CD4-positive, alpha-beta T cell treated with Interleukin-1 beta for 1 hour (primary cell): ENCODE results near the gene CMBL.
A peak's percentile ranks its signal among the peaks of the same experiment; 100 is the strongest.
"Not testable (repeated sequence)": the region's sequence is repeated elsewhere in the genome, so short reads cannot be mapped to it uniquely, and the experiment has no call there.

Source experiments
- DNase-seq, 2 donors: peaks; one replicate each; pipeline ENCODE4 v3.0.0-alpha.2; 2020 to 2022

The CMBL gene

DNA sequence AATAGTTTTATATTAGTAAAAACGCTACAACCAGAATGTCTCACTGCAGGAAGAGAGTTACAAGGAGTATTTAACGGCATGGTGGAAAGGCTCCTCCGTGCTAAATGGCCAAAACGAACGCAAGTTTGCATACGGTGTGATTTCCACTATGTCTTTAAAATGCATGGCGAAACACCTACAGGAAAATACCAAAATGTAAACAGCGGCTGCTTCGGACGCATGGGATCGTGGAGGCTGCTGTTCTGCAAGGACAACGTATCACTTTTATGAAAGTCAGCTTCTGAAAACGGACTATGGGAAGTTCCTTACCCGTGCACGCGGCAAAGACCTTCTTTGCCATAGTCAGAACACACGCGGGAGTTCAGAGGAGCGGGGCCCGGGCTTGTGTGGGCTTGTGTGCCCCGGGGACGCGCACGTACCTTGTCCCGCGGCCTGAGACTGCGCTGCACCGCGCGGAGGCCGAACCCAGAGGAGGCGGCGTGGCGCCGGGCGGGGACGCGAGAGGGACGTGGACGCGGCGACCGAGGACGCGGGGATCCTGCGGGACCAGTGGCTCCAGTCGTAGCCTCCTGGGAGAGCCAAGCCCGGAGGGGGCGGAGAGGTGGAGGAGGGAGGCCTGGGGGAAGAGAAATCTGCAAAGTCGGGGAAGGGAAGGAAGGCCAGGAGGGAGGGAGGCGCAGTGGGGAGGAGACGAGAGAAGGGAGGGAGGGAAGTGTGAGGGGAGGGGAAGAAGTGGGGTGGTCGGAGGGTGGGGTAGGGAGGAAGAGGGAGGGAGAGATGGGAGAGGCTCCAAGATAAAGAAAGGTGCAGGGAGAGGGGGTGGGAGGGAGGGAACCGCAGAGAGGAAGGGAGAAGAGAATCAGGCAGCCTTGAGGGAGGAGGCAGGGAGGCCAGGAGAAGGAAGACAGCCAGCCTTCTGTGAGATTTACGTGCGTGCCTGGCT, at the start of gene CMBL:
Gene CMBL, minus strand, starts transcription at position 697 of the 943 bp plus-strand sequence. CDS start 17,140 bp downstream, outside the sequence.
- DNase-seq = peak in 1 of 2 donors; percentile 9

DNA sequence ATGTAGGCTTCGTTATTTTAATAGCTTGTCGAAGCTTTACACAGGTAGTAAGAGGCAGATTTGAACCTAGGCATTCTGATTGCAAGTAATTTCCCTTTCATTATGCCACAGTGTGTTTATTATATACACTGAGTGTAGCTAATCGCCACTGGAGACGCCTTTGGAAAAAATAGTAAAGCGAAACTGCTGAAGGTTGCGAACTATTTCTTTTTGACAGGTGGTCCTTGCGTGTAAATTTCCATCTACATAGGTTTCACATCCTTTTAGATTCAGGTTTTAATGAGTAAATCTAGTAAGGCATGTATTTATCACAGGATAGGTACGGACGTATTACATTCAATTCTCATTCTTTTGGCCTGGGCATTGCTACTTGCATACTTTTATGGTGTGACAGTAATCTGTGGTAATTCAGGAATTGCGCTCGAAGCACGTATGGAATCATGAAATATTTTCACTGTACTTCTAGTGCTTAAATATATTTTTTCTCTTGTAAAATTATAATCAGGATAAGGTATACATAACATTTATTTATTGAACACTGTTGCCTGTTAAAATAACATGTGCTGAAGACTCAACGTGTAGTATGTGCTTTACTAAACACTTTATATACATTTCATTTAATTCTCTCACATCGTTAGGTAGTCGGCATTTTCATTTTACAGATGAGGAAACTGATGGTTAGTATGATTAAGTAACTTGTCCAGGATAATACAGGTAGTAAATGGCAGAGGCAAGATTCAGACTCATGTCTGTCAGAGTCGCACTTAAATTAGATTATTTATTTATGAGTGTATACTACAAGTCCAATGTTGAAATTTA, 47.6 kb upstream of the CMBL start:
- peak; percentile 10 to 51 for DNase-seq

DNA sequence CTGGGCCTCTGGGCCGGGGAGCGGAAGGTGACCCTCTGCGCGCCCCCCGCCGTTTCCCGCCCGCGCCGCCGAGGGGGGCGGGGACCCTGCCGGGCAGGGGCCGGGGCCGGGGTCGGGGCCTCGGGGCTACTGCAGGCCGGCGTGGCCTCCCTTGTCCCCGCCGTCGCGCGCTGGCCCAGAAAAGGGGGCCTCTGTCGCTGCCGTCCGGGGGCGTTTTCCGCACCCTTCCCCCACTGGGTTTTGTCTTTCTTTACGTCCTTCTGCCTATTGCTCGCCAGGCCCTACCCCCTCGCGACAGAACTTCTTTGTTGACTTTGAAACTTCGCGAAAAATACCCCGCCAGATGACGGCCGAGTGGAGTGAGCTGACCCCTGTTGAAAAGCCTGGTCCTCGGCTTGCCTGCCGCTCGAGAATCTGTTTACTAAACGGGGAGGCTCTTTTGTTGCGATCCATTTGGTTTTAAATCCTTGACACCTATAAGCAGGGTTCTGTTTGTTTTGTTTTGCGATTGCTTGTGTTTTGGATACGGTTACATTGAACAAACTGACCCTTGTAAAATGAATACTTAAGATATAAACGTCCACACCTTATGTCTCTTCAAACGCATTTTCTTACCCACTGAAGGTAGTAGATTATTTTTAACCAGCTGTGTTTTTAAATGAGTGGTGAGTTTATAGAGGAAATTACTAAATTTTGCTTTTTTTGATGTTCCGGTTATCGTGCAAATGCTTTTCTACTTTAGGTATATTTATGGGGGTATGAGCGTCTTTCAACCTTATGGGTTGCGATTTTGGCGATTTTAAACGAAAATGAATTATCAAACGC, 46.6 kb upstream of the CMBL start:
- DNase-seq = peak; percentile 50

DNA sequence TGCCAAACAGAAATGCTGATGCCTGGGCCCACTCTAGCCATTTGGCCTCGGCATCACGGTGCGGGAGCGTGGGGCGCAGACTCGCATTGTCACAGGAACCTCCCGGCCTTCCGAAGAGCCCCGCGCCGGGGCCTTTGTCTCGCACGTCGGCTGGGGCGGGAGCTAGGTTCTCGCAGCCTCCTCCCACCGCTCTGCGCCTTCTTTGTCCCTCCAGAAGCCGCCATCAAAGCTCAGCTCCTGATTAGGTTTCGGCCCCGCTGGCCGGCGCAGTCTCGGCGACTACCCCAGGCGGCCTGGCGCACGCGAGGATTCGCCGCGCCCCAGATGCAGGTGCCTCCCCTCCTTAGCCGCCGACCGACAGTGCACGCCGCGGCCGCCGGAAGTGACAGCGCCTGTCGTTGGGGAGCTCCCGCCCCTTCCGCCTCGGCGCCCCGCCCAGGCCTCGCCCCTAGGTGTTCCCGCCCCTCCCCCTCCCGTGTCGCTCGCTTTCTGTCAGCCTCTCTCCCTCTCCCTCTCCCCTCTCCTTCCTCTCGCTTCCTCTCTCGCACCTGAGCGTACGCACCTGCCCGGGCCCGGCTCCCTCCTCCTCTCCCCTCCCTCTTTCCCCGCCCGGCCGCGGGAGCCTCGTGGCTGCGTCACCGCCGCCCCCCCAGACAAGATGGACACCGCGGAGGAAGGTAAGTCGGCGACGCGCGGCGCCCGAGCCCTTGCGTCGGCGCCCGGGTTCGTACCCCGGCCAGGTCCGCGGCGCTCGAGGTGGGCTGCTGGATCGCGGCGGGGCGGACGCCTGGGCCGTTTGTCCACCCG, 45.7 kb upstream of the CMBL start, which contains the start of gene MARCHF6:
Gene MARCHF6, plus strand, starts transcription at position 455 of the 807 bp plus-strand sequence. Its CDS starts 204 bp downstream, at position 659.
- DNase-seq = peak; percentile 95

DNA sequence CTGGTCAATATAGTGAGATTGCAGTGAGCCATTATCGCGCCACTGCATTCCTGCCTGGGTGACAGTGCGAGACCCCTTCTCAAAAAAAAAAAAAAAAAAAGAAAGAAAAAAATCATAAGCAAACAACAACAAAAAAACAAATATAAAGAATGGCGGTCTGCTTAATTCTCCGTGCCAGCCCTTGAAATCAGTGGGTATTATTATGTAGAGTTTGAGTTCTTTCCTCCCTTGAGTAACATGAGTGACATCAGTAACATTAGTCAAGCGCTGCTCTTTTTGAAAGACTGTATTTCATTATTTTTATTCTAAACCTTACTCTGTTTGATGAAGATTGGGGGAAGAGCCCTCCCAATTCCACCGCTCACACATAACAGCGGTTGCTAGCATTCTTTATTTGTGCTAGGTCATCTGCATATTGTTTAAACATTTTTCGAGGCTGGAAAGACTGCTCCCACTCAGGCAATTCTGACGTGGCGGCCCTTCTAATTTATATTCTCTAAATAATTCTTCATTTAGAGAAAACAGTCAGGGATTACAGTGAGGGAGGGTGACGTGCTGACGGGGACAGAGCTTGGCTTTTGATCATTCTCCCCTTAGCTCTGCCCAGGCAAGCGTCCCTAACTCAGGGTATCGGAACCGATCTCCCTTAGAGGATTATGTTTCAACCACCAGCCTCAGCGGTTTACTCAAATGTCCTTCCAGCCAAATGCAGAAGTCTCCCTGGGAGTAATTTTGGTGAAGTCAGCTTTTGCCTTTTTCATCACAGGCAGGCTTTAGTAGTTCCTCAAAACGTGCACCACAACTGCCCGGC, 44.9 kb upstream of the CMBL start:
- no peak for DNase-seq

DNA sequence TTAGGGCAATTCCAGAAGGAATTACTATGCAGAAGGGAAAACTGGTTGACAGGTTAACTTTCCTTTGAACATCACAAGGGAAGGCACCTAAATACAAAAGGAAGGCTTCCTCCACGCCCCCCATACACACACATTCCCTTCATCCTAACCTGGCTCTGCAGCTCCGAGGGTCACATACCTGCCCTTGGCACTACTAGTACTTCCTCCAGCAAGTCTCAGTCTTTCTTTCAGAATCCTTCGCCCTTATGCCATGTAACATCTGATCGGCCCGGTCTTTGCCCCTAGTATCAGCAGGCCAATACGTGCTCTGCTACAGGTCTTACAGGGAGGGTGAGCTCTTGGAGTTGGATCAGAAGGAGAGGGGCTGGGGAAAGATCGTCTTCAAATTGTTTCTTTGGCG, 44.2 kb upstream of the CMBL start:
- DNase-seq = no peak

DNA sequence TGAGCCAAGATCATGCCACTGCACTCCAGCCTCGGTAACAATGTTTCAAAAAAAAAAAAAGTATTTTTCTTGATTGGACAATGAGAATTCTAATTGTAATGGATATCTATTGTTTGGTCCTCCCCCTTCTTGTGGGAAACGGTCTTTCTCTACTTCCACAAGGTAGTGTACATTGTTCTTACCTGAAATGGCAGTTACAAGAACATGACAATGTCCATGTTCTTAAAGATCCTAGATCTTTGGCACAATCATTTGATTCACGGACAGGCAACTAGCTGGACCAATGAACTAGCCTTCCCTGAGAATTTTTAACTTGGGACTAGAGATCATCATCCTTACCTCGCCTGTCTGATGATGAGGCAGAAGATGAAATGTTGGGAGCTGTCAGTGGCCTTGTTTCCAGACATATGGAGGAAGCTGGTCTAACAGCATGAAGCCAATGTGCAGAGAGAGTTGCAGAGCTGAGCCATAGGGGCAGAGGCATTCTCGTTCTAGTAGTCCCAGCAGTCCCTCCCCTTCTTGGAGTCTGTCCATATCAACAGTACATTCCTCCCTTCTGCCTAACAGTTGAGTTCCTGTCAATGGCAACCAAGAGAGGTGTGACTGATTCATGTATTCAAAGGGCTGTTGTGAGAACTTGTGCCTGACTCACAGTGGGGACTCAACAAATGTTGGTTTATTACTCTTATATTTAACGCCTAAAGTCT, 43.6 kb upstream of the CMBL start:
- DNase-seq = no peak

DNA sequence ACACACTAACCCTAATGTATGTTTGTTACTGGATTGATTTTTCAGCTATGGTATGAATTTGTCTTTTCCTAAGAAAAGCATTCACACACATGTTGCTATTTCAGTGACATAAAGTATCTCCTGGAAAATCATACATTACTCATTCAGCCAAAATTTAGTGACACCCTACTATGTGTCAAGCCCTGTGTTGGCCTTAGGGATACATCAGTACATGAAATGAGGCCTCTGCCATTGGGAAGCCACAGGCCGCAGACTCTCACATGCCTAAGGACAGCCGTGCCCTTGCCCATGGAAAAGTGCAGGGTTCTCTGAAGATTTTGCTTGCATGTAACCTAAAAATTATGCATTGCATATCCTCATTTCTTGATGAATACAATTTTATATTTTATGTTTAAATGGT, 40.6 kb upstream of the CMBL start:
- DNase-seq = no peak

DNA sequence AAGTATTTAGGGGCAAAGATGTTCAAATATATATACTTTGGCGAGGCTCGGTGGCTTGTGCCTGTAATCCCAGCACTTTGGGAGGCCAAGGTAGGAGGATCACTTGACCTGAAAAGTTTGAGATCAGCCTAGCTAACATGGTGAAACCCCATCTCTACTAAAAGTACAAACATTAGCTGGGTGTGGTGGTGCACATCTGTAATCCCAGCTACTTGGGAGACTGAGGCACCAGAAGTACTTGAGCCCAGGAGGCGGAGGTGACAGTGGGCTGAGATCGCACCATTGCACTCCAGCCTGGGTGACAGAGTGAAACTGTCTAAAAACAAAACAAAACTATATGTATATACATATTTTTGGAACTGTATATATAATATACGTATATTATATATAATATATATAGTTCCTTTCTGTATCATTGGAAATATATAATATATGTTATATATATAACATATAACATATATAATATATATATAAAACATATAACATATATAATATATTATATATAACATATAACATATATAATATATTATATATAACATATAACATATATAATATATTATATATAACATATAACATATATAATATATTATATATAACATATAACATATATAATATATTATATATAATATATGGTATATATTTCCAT, 36.9 kb upstream of the CMBL start:
- DNase-seq = not testable (repeated sequence)

DNA sequence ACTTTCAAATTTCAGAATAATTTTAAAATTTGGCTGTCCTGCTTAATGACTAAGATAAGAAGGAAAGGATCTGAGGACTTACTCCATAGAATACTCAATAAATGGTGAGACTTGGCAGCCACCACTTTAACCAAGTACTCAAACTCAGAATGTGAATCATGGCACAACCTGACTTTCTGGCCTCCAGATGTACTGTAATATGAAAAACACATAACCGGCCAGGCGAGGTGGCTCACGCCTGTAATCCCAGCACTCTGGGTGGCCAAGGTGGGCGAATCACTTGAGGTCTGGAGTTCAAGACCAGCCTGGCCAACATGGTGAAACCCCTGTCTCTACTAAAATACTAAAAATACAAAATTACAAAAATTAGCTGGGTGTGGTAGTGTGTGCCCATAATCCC, 35.8 kb upstream of the CMBL start:
- DNase-seq = no peak

DNA sequence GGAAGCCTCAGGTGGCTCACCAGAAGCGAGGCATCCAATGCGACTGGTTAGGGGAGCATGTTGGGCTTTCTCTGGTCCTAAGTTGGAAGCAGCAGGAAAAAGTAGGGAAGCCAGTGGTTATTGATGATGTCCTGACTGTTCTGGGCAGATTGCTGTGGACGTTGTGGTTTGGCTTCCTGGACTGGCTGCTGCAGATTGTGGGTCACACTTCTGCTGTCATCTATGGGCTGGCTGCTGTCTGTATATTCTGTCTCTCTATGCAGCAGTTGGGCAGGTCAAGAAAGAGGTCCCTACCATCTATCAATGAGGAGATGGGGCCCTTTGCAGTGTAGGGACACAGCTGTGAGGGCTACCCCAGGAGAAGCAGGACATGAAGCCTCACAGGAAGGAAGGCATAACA, 32.3 kb upstream of the CMBL start:
- no peak for DNase-seq

DNA sequence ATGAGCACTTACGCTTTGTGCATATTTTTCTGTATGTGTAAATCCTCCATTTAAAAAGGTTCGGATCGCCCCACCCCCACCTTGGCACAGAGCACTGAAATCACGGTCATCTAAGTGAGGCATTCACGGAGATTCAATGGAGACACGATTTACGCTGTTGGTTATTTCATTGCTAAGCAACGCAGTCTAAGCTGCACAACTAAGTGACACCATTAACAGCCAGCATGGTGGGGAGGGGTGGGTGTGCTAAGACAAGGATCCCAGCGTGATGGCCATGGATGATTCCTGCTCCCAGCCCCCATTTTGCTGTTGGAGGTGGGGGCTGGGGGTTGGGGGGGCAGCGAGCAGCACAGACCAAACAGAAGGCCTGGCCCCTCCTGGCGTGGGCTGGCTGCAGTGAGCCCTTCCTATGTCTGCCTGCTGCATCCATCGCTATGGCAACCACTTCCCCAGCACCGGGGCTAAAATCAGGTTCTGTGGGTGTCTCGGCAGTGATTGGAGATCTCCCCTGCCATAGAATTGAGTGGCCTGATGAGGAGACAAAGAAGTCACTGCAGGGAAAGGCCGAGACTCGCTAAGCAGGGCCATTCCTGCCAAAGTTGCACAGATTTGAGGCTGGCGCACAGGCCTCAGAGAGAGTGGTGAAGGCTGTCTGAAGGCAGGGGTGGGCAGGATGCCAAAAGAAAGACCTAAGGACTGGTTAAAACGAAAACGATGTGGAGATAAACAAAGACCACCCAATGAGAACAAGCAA, 31.5 kb upstream of the CMBL start:
- no peak for DNase-seq

DNA sequence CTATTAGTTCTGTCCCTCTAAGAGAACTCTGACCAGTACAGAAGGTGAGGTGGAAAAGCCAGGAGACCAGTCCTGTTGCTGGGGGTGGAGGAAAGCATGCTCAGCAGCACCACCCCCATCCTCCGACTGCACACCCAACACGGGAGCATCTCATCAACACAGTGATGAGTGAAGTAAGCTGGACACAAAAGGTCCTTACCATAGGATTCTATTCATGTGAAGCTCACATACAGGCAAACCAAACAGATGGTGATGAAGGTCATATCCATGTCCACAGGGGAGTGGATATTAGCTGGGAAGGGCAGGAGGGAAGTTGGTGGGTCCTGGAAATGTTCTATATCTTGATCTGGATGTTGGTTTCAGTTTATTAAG, 31.0 kb upstream of the CMBL start:
- no peak for DNase-seq

DNA sequence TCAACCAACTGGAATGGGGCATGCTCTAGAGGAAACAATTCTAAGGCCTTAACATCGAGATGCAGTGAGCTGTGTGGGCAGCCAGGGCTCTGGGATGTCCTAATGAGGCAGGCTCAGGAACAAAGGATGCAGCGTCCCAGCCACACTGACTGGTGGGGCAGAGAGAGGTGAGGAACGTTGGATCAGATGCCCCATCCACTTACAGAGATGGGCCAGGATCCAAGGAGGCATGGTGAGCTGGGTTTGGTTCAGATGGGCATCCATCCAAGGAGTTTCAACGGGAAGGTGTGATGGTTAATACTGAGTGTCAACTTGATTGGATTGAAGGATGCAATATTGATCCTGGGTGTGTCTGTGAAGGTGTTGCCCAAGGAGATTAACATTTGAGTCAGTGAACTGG, 30.3 kb upstream of the CMBL start:
- DNase-seq = no peak

DNA sequence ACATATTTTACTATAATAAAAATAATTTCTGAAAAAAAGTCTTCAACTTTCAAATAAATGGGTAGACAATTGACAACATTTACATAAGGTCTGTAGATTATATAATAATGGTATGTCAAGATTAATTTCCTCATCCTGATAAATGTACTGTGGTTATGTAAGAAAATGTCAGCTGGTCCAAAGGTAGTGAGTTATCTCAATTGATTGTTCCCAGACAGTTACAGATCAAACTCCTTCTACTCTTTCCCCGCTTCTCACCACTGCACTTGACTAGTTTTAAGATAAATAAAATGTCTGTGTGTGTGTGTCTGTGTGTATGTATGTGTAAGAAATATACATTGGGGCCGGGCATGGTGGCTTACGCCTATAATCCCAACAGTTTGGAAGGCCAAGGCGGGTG, 29.4 kb upstream of the CMBL start:
- DNase-seq = no peak

DNA sequence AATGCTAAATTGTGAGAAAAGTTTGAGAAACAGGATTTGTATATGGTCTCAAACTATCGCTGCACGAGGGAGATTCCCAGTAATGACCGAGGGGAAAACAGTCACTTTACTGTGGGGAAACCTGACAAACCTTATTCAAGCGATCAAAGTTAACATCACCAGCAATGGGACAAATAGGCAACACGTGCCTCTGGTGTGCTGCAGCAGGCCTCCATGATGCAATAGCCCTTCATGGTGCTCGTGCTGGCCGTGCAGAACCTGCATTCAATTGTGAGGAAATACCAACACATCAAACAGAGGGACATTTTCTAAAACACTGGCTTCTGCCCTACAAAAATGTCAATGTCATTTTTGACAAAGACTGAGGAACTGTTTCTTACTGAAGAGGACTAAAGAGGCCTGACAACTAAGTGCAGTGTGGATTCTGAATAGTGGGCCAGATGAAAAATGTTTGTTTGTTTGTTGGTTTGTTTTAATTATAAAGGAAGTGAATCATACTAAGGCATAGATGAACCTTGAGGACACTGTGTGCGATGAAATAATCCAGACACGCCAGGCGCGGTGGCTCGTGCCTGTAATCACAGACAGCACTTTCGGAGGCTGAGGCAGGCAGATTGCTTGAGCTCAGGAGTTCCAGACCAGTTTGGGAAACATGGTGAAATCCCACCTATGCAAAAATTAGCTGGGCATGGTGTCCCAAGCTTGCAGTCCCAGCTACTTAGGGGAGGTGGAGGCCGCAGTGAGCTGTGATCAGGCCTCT, 28.2 kb upstream of the CMBL start:
- no peak for DNase-seq

DNA sequence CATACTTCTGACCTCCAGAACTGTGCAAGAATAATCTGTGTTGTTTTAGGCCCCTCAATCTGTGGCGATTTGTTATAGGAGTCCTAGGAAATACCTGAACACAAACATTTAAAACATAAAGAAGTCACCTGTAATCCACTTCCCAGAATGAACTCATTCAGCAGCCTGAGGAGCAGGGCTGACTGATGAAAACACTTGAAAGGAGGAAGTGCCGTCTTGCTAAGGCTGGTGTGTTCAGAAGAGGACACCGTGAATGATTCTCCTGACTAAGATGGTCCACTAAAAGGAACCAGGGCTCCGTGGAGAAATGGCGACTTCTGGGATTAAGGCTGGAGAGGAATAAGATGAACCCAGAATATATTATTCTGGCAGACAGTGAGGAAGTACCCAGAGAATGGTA, 27.1 kb upstream of the CMBL start:
- DNase-seq = no peak
